ENCODE measurements around the gene CAMK2N2.
A peak's percentile ranks its signal among the peaks of the same experiment; 100 is the strongest.

The CAMK2N2 gene

DNA sequence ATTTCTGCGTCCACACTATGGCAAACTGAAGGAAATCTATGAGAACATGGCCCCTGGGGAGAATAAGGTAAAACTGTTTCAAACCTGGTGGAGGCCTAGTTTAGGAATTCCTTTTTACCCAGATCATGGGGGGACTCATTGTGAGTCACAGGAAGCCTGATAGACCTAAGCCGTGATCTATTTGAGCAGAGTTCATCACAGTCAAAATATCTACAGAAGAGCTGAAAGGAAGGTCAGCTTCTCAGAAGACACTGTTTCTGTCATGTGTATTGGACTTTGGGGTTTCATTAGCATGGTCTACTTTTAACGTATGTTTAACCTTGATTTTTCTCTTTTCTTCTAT lies 39.0 kb upstream of the CAMK2N2 start:
- TF ChIP-seq ELF4 (IDR thresholded peaks at IDR 0.05): no peak
- TF ChIP-seq FOXM1 (IDR thresholded peaks at IDR 0.05; ENCODE audit: borderline replicate concordance): no peak
- TF ChIP-seq L3MBTL2 (conservative IDR thresholded peaks at IDR 0.05): no peak
- TF ChIP-seq, protein P1, sequence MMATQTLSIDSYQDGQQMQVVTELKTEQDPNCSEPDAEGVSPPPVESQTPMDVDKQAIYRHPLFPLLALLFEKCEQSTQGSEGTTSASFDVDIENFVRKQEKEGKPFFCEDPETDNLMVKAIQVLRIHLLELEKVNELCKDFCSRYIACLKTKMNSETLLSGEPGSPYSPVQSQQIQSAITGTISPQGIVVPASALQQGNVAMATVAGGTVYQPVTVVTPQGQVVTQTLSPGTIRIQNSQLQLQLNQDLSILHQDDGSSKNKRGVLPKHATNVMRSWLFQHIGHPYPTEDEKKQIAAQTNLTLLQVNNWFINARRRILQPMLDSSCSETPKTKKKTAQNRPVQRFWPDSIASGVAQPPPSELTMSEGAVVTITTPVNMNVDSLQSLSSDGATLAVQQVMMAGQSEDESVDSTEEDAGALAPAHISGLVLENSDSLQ (IDR thresholded peaks at IDR 0.05): no peak
- no peak for TF ChIP-seq FOXA1 (IDR thresholded peaks at IDR 0.05)
- no peak for TF ChIP-seq TARDBP (IDR thresholded peaks at IDR 0.05)
- no peak for TF ChIP-seq FOXK2 (IDR thresholded peaks at IDR 0.05)
- DNase-seq (ENCODE audit: extremely low spot score): no peak
- CTCF ChIA-PET: no interaction called here
- POLR2A ChIA-PET: no interaction called here

DNA sequence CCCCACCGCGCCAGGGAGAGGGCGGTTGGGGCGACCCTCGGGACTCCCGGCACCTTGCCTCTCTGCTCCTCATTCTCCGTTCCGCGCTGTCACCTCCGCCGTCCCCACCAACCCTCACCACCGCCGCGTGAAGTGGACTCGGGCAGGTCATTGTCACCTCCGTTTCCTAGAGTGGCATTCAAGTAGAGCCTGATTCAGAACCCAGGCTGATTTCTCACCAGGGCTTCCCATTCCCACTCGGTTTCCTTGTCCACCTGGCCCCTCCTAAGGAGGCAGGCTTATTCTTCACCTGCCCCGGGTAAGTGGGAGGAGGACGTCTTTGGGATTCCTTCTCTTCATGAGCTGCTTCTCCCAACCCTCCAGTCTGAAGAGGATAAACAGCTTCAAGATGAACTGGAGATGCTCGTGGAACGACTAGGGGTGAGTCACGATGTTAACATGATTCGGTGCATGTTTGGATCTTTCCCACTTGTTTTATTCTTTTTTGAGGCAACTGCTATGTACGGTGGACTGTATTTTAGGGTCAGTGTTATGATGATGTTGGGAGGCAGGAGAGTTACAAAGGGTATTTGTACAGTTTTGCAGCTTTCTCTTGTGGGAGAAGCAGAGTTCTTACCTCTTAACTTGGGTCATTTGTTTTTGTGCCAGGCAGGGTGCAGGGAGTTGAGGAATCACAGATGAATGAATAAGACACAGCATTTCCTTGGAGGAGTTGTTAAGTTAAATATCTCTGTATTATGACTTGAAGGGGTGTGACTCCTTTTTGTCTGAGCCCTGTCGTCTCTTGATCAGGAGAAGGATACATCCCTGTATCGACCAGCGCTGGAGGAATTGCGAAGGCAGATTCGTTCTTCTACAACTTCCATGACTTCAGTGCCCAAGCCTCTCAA lies 38.4 kb upstream of the CAMK2N2 start:
- DNase-seq (ENCODE audit: extremely low spot score): no peak
- ChIA-PET POLR2A (interaction anchor here (0.6 to 1.0 kb wide), 3 partner anchors 12 to 61 kb away, joined by 3 read pairs; partner anchors contain the start of genes CLCN2 and POLR2H), CTCF (no interaction called here)
- TF ChIP-seq, protein P1 (IDR thresholded peaks at IDR 0.05): no peak
- no peak for TF ChIP-seq LEF1 (IDR thresholded peaks at IDR 0.05; ENCODE audit: borderline replicate concordance)
- TF ChIP-seq CTBP1 (IDR thresholded peaks at IDR 0.05; ENCODE audit: borderline replicate concordance): no peak
- TF ChIP-seq NFRKB (IDR thresholded peaks at IDR 0.05): no peak
- TF ChIP-seq SP1 (IDR thresholded peaks at IDR 0.05): no peak
- no peak for TF ChIP-seq BHLHE40 (IDR thresholded peaks at IDR 0.05; ENCODE audit: borderline replicate concordance)
- TF ChIP-seq SUZ12 (IDR thresholded peaks at IDR 0.05): no peak
- no peak for TF ChIP-seq ZNF384 (IDR thresholded peaks at IDR 0.05)
- no peak for TF ChIP-seq FOXK2 (IDR thresholded peaks at IDR 0.05)
- no peak for TF ChIP-seq TARDBP (IDR thresholded peaks at IDR 0.05)

DNA sequence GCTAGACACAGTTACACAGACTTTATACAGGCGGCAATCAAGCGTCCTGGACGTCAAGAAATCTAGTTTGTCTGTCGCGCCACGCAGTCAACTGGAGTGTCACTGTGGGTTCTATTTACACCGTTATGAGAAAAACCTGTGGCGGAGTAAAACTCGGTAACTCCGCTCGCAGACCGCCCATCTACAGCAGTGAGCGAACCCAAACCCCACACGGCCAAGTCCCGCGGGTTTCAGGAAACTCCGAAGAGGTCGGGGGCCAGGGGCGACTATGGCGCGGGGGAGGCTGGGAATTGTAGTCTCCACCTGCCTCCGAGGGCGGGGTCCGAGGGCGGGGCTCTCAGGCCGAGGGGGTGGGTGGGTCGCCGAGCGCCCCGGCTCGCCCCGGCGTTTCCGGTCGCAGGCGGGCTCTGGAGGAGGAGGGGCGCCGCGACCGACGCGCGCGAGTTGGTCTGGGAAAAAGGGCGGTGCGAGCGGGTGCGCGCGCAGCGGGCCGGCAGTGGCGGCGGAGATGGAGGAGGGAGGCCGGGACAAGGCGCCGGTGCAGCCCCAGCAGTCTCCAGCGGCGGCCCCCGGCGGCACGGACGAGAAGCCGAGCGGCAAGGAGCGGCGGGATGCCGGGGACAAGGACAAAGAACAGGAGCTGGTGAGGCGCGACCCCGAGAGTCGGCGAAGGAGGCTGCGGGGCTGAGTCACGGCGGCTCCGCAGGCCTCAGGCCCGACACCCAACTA lies 37.6 kb upstream of the CAMK2N2 start, which contains the start of gene PSMD2:
Gene PSMD2, plus strand, starts transcription at position 483 of the 729 bp plus-strand sequence. Its CDS starts 26 bp downstream, at position 509.
- CTCF ChIA-PET: no interaction called here
- DNase-seq (ENCODE audit: extremely low spot score): peak; percentile 95
- POLR2A ChIA-PET: interaction anchor here (0.6 to 1.0 kb wide), 3 partner anchors 13 to 62 kb away, joined by 3 read pairs; partner anchors contain the start of genes CLCN2 and POLR2H
- TF ChIP-seq HDGF (IDR thresholded peaks at IDR 0.05; ENCODE audit: borderline replicate concordance): no peak
- TF ChIP-seq, protein P1 (IDR thresholded peaks at IDR 0.05): no peak
- TF ChIP-seq FOXM1 (IDR thresholded peaks at IDR 0.05; ENCODE audit: borderline replicate concordance): no peak
- TF ChIP-seq ZNF384 (IDR thresholded peaks at IDR 0.05): no peak
- no peak for TF ChIP-seq BHLHE40 (IDR thresholded peaks at IDR 0.05; ENCODE audit: borderline replicate concordance)
- no peak for TF ChIP-seq FOXA1 (IDR thresholded peaks at IDR 0.05)
- TF ChIP-seq TARDBP (IDR thresholded peaks at IDR 0.05): no peak
- no peak for TF ChIP-seq SUZ12 (IDR thresholded peaks at IDR 0.05)
- TF ChIP-seq CTBP1 (IDR thresholded peaks at IDR 0.05; ENCODE audit: borderline replicate concordance): no peak
- TF ChIP-seq LEF1 (IDR thresholded peaks at IDR 0.05; ENCODE audit: borderline replicate concordance): no peak

DNA sequence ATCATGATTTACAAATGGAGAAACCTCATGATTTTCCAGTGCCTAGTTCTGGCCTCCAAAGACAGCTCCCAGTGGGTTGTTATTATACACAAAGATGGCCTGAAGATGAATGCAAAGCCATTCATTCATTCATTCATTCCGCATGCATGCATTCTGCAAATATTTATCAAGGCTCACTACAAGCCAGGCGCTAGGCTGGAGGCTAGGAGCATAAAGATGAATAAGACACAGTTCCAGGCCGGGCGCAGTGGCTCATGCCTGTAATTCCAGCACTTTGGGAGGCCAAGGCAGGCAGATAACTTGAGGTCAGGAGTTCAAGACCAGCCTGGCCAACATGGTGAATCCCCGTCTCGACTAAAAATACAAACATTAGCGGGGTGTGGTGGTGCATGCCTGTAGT lies 35.3 kb upstream of the CAMK2N2 start:
- CTCF ChIA-PET: no interaction called here
- DNase-seq (ENCODE audit: extremely low spot score): no peak
- POLR2A ChIA-PET: no interaction called here
- no peak for TF ChIP-seq HDGF (IDR thresholded peaks at IDR 0.05; ENCODE audit: borderline replicate concordance)

DNA sequence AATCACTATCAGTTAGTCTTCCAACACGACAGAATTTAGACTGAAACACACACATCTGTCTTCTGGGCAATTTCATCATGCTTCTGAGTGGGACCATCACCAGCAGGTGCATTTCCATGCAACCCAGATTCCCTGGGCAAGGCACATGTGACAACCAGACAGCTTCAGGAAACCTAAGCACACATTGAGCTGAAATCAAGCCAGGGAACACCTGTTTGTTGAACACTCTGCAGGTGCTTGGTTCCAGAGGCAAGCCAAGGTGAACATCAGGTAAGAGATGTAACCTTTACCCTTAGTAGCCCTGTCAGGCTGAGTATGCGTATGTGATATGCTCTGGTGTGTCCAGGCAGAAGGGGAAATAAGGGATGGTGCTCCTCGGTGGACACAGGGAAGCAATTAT lies 34.4 kb upstream of the CAMK2N2 start:
- DNase-seq (ENCODE audit: extremely low spot score): no peak
- CTCF ChIA-PET: no interaction called here
- POLR2A ChIA-PET: no interaction called here
- no peak for TF ChIP-seq BHLHE40 (IDR thresholded peaks at IDR 0.05; ENCODE audit: borderline replicate concordance)
- TF ChIP-seq LEF1 (IDR thresholded peaks at IDR 0.05; ENCODE audit: borderline replicate concordance): no peak
- no peak for TF ChIP-seq TARDBP (IDR thresholded peaks at IDR 0.05)
- TF ChIP-seq ZNF384 (IDR thresholded peaks at IDR 0.05): no peak
- no peak for TF ChIP-seq HDGF (IDR thresholded peaks at IDR 0.05; ENCODE audit: borderline replicate concordance)
- no peak for TF ChIP-seq ARNT (IDR thresholded peaks at IDR 0.05)
- TF ChIP-seq, protein P1 (IDR thresholded peaks at IDR 0.05): no peak
- TF ChIP-seq NFRKB (IDR thresholded peaks at IDR 0.05): no peak
- no peak for TF ChIP-seq L3MBTL2 (conservative IDR thresholded peaks at IDR 0.05)
- TF ChIP-seq SUZ12 (IDR thresholded peaks at IDR 0.05): no peak
- no peak for TF ChIP-seq FOXA1 (IDR thresholded peaks at IDR 0.05)
- TF ChIP-seq CTBP1 (IDR thresholded peaks at IDR 0.05; ENCODE audit: borderline replicate concordance): no peak
- TF ChIP-seq FOXM1 (IDR thresholded peaks at IDR 0.05; ENCODE audit: borderline replicate concordance): no peak
- no peak for TF ChIP-seq SP1 (IDR thresholded peaks at IDR 0.05)
- no peak for TF ChIP-seq FOXK2 (IDR thresholded peaks at IDR 0.05)
- TF ChIP-seq ELF4 (IDR thresholded peaks at IDR 0.05): no peak

All from HEK293T (cell line).